C4-2B (cell line): ENCODE measurements around the gene GALNT7.

Source experiments
- CTCF ChIP-seq: fragments of 450-650 bp; conservative IDR thresholded peaks from 2 replicates; pipeline ENCODE4 v1.5.1; 2017; ENCODE audit warnings: mild to moderate bottlenecking
- ZFX ChIP-seq: fragments of 450-650 bp; IDR thresholded peaks from 2 replicates; pipeline ENCODE4 v1.6.1; 2017

- TF ChIP-seq CTCF (no peak; the same call in 1 of the 2 replicates), ZFX (peak; percentile 67)
Observed at GRCh38 chr4:173169428-173170181, 994 bp downstream of the GALNT7 start.
